Hematopoietic multipotent progenitor cell treated with erythropoietin and hydrocortisone succinate and interleukin-3 and kit ligand, for 8 days (in vitro differentiated cells): ENCODE data around the gene TTYH2.

ENCODE experiments used
- DNase-seq: peaks from one replicate; pipeline ENCODE4 v3.0.0-alpha.2; 2015

TTYH2 gene

GRCh38 chr17:74217037-74217730 is 3.8 kb downstream of the TTYH2 start:
- DNase-seq: no peak

GRCh38 chr17:74217888-74218287 is 4.5 kb downstream of the TTYH2 start:
- DNase-seq: no peak

GRCh38 chr17:74218436-74218835 is 5.1 kb downstream of the TTYH2 start:
- no peak for DNase-seq

- no peak for DNase-seq
Observed at GRCh38 chr17:74219576-74220133, 6.3 kb downstream of the TTYH2 start.

GRCh38 chr17:74220219-74220618 is 6.8 kb downstream of the TTYH2 start:
- no peak for DNase-seq

- no peak for DNase-seq
Observed at GRCh38 chr17:74220946-74221818, 7.8 kb downstream of the TTYH2 start.

GRCh38 chr17:74222399-74222798 is 9.0 kb downstream of the TTYH2 start:
- no peak for DNase-seq

- no peak for DNase-seq
Observed at GRCh38 chr17:74223901-74224300, 10.5 kb downstream of the TTYH2 start.

- no peak for DNase-seq
Observed at GRCh38 chr17:74224959-74225725, 11.8 kb downstream of the TTYH2 start.

GRCh38 chr17:74226252-74226651 is 12.9 kb downstream of the TTYH2 start:
- no peak for DNase-seq

GRCh38 chr17:74227271-74228080 is 14.1 kb downstream of the TTYH2 start:
- no peak for DNase-seq

GRCh38 chr17:74228306-74228978 is 15.1 kb downstream of the TTYH2 start:
- DNase-seq: no peak

- no peak for DNase-seq
Observed at GRCh38 chr17:74230896-74231295, 17.5 kb downstream of the TTYH2 start.

- no peak for DNase-seq
Observed at GRCh38 chr17:74231928-74232907, 18.8 kb downstream of the TTYH2 start.

- no peak for DNase-seq
Observed at GRCh38 chr17:74233937-74234336, 20.6 kb downstream of the TTYH2 start.

- no peak for DNase-seq
Observed at GRCh38 chr17:74234486-74234885, 21.1 kb downstream of the TTYH2 start.

GRCh38 chr17:74235040-74235581 is 21.7 kb downstream of the TTYH2 start:
- DNase-seq: peak; percentile 13

- DNase-seq: no peak
Observed at GRCh38 chr17:74235911-74236371, 22.6 kb downstream of the TTYH2 start.

GRCh38 chr17:74237321-74237720 is 23.9 kb downstream of the TTYH2 start:
- DNase-seq: no peak

- no peak for DNase-seq
Observed at GRCh38 chr17:74239172-74239571, 25.8 kb downstream of the TTYH2 start.
